ENCODE data around the gene CDKN1C.

- TF ChIP-seq CTCF (IDR thresholded peaks at IDR 0.05), result no peak
- no peak for TF ChIP-seq POLR2A (IDR thresholded peaks at IDR 0.05)
These were observed 16.5 kb upstream of the CDKN1C start for GRCh38 chr11:2901854-2902783.
